ENCODE measurements around the gene VPS9D1. TPM values are rescaled to one million over a fixed set of nuclear protein-coding genes. Genes with fewer than 3 reads are reported as not detected.

Gene VPS9D1
- total RNA-seq, 1 experiment from 2014 or later: 4.8 TPM

DNA sequence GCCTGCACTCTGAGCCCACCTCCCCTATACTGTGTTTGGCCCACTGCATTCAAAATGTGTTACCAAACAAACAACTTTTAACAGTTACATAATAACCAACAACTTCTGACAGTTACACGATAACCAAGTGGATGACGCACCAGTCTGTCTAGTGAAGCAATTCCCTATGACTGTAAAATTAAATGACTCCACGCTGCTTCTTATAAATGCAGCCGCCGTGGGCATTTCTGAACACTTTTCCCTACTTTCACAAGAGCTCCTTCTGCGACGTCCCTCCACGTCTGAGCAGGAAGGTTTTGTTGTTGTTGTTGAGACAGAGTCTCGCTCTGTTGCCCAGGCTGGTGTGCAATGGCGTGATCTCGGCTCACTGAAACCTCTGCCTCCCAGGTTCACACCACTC is 28.2 kb upstream of the VPS9D1 start:
- H2AFZ ChIP-seq (ENCODE audit: low read length): no peak overlapping the region
- H3K27me3 ChIP-seq (ENCODE audit: low read length): no peaks in the 10 kb centered on the region
- no peaks in the 10 kb centered on the region for H3K9me2 ChIP-seq (replicated peaks; ENCODE audit: insufficient read depth, low read length)
- H3K4me2 ChIP-seq (ENCODE audit: low read depth, low read length, poor library complexity, severe bottlenecking): no peak overlapping the region
- no peaks in the 10 kb centered on the region for H3K4me1 ChIP-seq (ENCODE audit: low read length)
- H3K27ac ChIP-seq (ENCODE audit: low read length): no peak overlapping the region
- no peak for DNase-seq
- no peak overlapping the region for H3K9ac ChIP-seq (ENCODE audit: low read length)
- no peaks in the 10 kb centered on the region for H4K20me1 ChIP-seq (ENCODE audit: insufficient read depth, low read depth, low read length)
- no peaks in the 10 kb centered on the region for H3K9me3 ChIP-seq (ENCODE audit: low read length)
- peaks cover 18% of the 10 kb centered on the region for H3K36me3 ChIP-seq (ENCODE audit: insufficient read depth, low read length)
- H3K79me2 ChIP-seq (ENCODE audit: low read length): no peaks in the 10 kb centered on the region
- H3K4me3 ChIP-seq (ENCODE audit: low read length): no peak overlapping the region

DNA sequence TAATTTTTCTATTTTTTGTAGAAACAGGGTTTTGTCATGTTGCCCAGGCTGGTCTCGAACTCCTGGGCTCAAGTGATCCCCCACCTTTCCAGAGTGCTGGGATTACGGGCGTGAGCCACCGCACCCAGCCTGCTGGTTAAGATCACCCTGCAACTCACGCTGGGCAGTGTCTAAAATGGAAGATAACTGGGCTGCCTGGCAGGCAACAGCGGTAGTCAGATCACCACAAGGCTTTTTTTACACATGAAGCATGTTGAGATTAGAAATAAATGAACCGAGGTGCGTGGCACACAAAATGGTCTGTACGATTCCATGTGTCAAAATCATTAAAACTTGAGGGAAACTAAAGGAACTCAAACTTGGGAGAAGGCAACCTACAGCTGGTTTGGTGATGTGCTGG is 27.4 kb upstream of the VPS9D1 start:
- Histone ChIP-seq H3K9ac (ENCODE audit: low read length) (no peak overlapping the region), H3K4me1 (ENCODE audit: low read length) (no peaks in the 10 kb centered on the region), H4K20me1 (ENCODE audit: insufficient read depth, low read depth, low read length) (no peaks in the 10 kb centered on the region), H2AFZ (ENCODE audit: low read length) (no peak overlapping the region), H3K9me2 (replicated peaks; ENCODE audit: insufficient read depth, low read length) (no peaks in the 10 kb centered on the region), H3K4me2 (ENCODE audit: low read depth, low read length, poor library complexity, severe bottlenecking) (no peak overlapping the region), H3K79me2 (ENCODE audit: low read length) (no peaks in the 10 kb centered on the region), H3K9me3 (ENCODE audit: low read length) (no peaks in the 10 kb centered on the region), H3K4me3 (ENCODE audit: low read length) (no peak overlapping the region), H3K36me3 (ENCODE audit: insufficient read depth, low read length) (peaks cover 18% of the 10 kb centered on the region), H3K27me3 (ENCODE audit: low read length) (no peaks in the 10 kb centered on the region), H3K27ac (ENCODE audit: low read length) (no peak overlapping the region)
- no peak for DNase-seq

DNA sequence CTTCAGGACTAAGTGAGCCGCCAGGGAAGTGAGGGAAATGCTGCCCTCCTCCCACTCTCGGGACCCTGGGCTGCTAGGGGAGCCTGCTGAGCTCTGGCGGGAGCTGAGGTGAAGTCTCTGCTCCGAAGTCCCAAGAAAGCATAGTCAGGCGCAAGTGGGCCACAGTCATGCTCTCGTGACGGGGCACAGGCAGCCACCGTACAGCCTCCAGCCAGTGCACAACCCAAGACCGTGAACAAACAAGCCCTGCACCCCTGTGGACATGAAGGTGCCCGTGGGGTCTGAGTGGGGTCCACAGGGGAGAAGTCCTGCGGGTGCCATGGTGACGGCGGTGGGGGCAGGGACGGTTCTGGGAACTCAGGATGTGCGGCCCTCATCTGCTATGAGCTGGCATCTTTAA is 25.3 kb upstream of the VPS9D1 start:
- Histone ChIP-seq H4K20me1 (ENCODE audit: insufficient read depth, low read depth, low read length) (no peaks in the 10 kb centered on the region), H3K27me3 (ENCODE audit: low read length) (no peaks in the 10 kb centered on the region), H3K4me2 (ENCODE audit: low read depth, low read length, poor library complexity, severe bottlenecking) (no peak overlapping the region), H3K9me3 (ENCODE audit: low read length) (no peaks in the 10 kb centered on the region), H3K9me2 (replicated peaks; ENCODE audit: insufficient read depth, low read length) (no peaks in the 10 kb centered on the region), H3K36me3 (ENCODE audit: insufficient read depth, low read length) (peaks cover 19% of the 10 kb centered on the region), H3K4me3 (ENCODE audit: low read length) (no peak overlapping the region), H3K9ac (ENCODE audit: low read length) (no peak overlapping the region), H2AFZ (ENCODE audit: low read length) (no peak overlapping the region), H3K4me1 (ENCODE audit: low read length) (no peaks in the 10 kb centered on the region), H3K79me2 (ENCODE audit: low read length) (no peaks in the 10 kb centered on the region), H3K27ac (ENCODE audit: low read length) (no peak overlapping the region)
- DNase-seq: no peak

DNA sequence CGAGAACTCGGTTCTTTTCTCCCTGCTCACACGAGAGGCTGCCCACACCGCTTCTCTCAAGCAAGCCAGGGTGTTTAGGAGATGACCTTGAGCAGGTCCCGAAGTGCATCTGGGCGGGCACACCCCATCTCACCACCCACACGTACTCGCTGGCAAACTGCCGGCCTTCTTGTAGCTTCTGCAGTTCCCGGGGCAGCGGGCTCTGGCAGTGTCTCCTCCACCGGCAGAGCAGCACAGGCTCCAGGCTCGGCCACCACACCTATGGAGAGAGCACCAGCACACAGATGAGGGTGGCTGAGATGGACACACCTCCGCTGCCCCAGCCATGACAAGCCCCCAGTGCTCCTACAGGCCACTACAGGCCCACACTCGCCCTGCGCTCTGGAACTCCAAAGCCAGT is 24.1 kb upstream of the VPS9D1 start:
- H3K27me3 ChIP-seq (ENCODE audit: low read length): no peaks in the 10 kb centered on the region
- H3K27ac ChIP-seq (ENCODE audit: low read length): no peak overlapping the region
- DNase-seq: no peak
- no peak overlapping the region for H2AFZ ChIP-seq (ENCODE audit: low read length)
- peaks cover 22% of the 10 kb centered on the region for H3K36me3 ChIP-seq (ENCODE audit: insufficient read depth, low read length)
- no peaks in the 10 kb centered on the region for H3K79me2 ChIP-seq (ENCODE audit: low read length)
- no peaks in the 10 kb centered on the region for H3K4me1 ChIP-seq (ENCODE audit: low read length)
- no peaks in the 10 kb centered on the region for H3K9me3 ChIP-seq (ENCODE audit: low read length)
- H3K9me2 ChIP-seq (replicated peaks; ENCODE audit: insufficient read depth, low read length): no peaks in the 10 kb centered on the region
- H3K4me3 ChIP-seq (ENCODE audit: low read length): no peak overlapping the region
- H4K20me1 ChIP-seq (ENCODE audit: insufficient read depth, low read depth, low read length): no peaks in the 10 kb centered on the region
- no peak overlapping the region for H3K9ac ChIP-seq (ENCODE audit: low read length)
- H3K4me2 ChIP-seq (ENCODE audit: low read depth, low read length, poor library complexity, severe bottlenecking): no peak overlapping the region

DNA sequence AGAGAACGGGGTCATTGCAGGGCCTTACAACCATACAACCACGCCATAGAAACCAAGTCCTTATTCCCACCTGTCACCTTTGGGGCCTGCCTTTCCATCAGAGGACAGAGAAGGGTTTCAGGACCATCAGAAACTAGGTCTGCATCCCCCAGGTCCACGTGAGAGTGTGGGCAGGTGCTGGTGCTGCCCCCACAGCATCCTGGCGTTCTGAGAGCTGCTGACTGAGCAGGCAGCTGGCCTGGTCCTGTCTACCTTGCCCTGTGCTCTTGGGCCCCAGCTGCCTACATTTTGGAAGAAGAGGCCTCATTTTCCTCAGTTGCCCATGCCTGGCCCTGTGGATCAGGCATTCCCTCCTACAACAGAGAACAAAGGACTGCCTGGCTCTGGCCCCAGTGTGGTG is 22.2 kb upstream of the VPS9D1 start:
- Histone ChIP-seq H3K27me3 (ENCODE audit: low read length) (no peaks in the 10 kb centered on the region), H3K9me2 (replicated peaks; ENCODE audit: insufficient read depth, low read length) (no peaks in the 10 kb centered on the region), H3K4me2 (ENCODE audit: low read depth, low read length, poor library complexity, severe bottlenecking) (no peak overlapping the region), H3K4me3 (ENCODE audit: low read length) (no peak overlapping the region), H2AFZ (ENCODE audit: low read length) (no peak overlapping the region), H3K79me2 (ENCODE audit: low read length) (no peaks in the 10 kb centered on the region), H4K20me1 (ENCODE audit: insufficient read depth, low read depth, low read length) (no peaks in the 10 kb centered on the region), H3K36me3 (ENCODE audit: insufficient read depth, low read length) (peaks cover 38% of the 10 kb centered on the region), H3K9ac (ENCODE audit: low read length) (no peak overlapping the region), H3K9me3 (ENCODE audit: low read length) (no peaks in the 10 kb centered on the region), H3K27ac (ENCODE audit: low read length) (no peak overlapping the region), H3K4me1 (ENCODE audit: low read length) (no peaks in the 10 kb centered on the region)
- peak; percentile 39 for DNase-seq

DNA sequence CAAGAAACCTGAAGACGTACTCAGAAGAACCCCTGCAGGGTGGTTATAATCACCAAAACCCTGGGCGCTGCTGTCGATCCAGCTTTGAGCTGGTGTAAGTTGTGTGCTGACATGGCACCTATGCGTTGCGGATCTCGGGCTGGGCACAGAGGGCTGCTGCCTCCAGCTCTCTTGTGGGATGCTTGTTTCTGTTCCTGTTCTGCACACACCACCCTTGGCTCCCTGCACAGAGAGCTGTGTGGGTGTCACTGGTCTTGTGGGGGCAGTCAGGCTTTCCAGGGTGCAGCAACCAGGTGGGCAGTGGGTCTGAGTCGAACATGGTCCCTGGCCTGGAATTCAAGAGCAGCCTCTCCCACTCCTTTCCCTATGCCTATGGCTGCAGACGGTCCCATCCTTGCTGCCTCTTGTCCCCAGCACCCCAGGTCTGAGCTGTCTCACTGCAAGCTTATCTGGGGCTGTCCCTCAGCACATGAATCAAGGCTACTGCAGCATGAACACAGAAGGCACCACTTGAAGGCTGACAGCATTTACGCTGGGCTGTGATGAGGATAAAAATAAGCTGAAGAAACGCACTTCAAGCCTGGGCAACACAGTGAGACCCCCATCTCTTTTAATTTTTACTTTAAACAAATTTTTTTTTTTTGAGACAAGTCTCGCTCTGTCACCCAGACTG is 20.8 kb upstream of the VPS9D1 start:
- no peak overlapping the region for H3K27ac ChIP-seq (ENCODE audit: low read length)
- no peaks in the 10 kb centered on the region for H3K4me1 ChIP-seq (ENCODE audit: low read length)
- H3K9me3 ChIP-seq (ENCODE audit: low read length): no peaks in the 10 kb centered on the region
- peaks cover 4% of the 10 kb centered on the region for H3K79me2 ChIP-seq (ENCODE audit: low read length)
- no peak overlapping the region for H2AFZ ChIP-seq (ENCODE audit: low read length)
- H3K36me3 ChIP-seq (ENCODE audit: insufficient read depth, low read length): peaks cover 42% of the 10 kb centered on the region
- no peak overlapping the region for H3K4me2 ChIP-seq (ENCODE audit: low read depth, low read length, poor library complexity, severe bottlenecking)
- no peak overlapping the region for H3K4me3 ChIP-seq (ENCODE audit: low read length)
- H3K27me3 ChIP-seq (ENCODE audit: low read length): no peaks in the 10 kb centered on the region
- H4K20me1 ChIP-seq (ENCODE audit: insufficient read depth, low read depth, low read length): no peaks in the 10 kb centered on the region
- H3K9ac ChIP-seq (ENCODE audit: low read length): no peak overlapping the region
- no peaks in the 10 kb centered on the region for H3K9me2 ChIP-seq (replicated peaks; ENCODE audit: insufficient read depth, low read length)
- DNase-seq: peak; percentile 43

DNA sequence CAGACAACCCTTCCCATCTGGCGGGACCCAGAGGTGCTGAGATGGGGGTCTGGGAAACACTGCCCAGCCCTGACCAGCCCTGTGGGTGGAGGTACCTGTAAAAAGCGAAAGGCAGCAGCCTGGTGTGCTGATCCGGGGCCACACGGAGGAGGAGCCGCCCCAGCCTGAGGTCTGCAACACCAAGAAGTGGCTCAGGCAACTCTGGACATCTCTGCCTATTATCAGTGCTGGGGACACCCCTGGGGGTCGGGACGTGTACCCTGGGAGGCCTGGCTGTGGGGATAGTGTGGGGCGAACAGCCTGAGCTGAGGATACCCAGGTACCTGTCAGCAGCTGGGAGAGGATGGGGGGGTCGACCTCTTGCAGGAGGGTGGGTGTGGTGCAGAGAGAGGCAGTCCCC is 18.7 kb upstream of the VPS9D1 start:
- Histone ChIP-seq H3K27me3 (ENCODE audit: low read length) (no peaks in the 10 kb centered on the region), H3K36me3 (ENCODE audit: insufficient read depth, low read length) (peaks cover 48% of the 10 kb centered on the region), H3K4me1 (ENCODE audit: low read length) (no peaks in the 10 kb centered on the region), H2AFZ (ENCODE audit: low read length) (no peak overlapping the region), H3K4me2 (ENCODE audit: low read depth, low read length, poor library complexity, severe bottlenecking) (no peak overlapping the region), H3K79me2 (ENCODE audit: low read length) (peaks cover 4% of the 10 kb centered on the region), H3K27ac (ENCODE audit: low read length) (no peak overlapping the region), H4K20me1 (ENCODE audit: insufficient read depth, low read depth, low read length) (no peaks in the 10 kb centered on the region), H3K9me2 (replicated peaks; ENCODE audit: insufficient read depth, low read length) (no peaks in the 10 kb centered on the region), H3K9ac (ENCODE audit: low read length) (no peak overlapping the region), H3K9me3 (ENCODE audit: low read length) (no peaks in the 10 kb centered on the region), H3K4me3 (ENCODE audit: low read length) (no peak overlapping the region)
- DNase-seq: peak; percentile 39

DNA sequence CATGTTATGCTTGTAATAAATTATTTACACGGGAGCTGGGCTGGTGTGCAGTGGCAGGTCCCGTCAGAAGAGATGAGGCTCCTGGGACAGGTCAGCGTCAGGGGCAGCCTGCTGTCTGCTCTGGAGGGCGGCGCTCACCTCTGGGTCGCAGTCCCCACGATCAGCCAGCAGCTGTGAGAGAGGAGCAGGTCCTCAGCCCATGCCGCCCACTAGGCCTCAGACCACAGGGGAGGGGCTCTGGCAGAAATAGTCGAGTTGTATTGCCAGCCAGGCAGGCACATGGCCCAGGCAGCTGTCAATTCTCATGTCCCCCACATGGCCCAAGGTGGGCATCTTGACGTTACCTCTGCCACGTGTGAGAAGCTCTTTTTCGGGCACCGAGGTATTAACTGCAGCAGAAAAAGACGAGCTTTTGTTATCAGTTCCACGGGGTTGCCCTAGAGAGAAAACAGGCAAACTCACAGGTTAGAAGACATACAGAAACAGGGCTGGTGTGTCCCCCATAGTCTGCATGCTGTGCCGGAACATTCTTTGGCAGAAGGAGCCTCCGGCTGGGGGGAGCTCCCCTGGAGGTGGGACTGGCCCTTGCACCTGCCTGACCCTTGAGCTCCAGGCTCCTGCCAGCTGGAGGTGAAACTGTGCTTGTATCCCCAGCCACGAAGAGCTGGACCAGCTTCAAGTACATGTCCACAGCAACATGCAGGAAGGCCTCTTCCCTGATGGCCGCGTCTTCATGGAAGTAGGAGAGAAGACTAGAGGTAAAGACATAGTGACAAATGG is 18.0 kb upstream of the VPS9D1 start:
- H3K79me2 ChIP-seq (ENCODE audit: low read length): peaks cover 4% of the 10 kb centered on the region
- H3K9me3 ChIP-seq (ENCODE audit: low read length): no peaks in the 10 kb centered on the region
- H3K4me1 ChIP-seq (ENCODE audit: low read length): no peaks in the 10 kb centered on the region
- peak; percentile 39 for DNase-seq
- H3K36me3 ChIP-seq (ENCODE audit: insufficient read depth, low read length): peaks cover 51% of the 10 kb centered on the region
- H3K4me2 ChIP-seq (ENCODE audit: low read depth, low read length, poor library complexity, severe bottlenecking): no peak overlapping the region
- H3K27ac ChIP-seq (ENCODE audit: low read length): no peak overlapping the region
- H3K9ac ChIP-seq (ENCODE audit: low read length): no peak overlapping the region
- no peaks in the 10 kb centered on the region for H3K27me3 ChIP-seq (ENCODE audit: low read length)
- no peaks in the 10 kb centered on the region for H4K20me1 ChIP-seq (ENCODE audit: insufficient read depth, low read depth, low read length)
- no peak overlapping the region for H3K4me3 ChIP-seq (ENCODE audit: low read length)
- H2AFZ ChIP-seq (ENCODE audit: low read length): no peak overlapping the region
- H3K9me2 ChIP-seq (replicated peaks; ENCODE audit: insufficient read depth, low read length): no peaks in the 10 kb centered on the region

All from Karpas-422 (cell line).